Activated CD8-positive, alpha-beta T cell treated with anti-CD3 and anti-CD28 coated beads, Interleukin-2, amount 10 ng/mL, durations not matched to agents 7 days and 5 days (primary cell): ENCODE data around the gene STPG2. TPM values are rescaled to one million over a fixed set of nuclear protein-coding genes. Genes with fewer than 3 reads are reported as not detected.

ENCODE experiments used
- ATAC-seq: fragments of 150-1000 bp; cut with Tn5 transposase; one replicate; pipeline ENCODE4 v1.10.0; 2021; ENCODE audit warnings: moderate library complexity
- CTCF ChIA-PET: fragments of 350-600 bp; sonication (Branson Sonifier 250); formaldehyde crosslinking; loops from one replicate; lab custom pipeline; 2021; ENCODE audit warnings: antibody characterized with exemption; lab: Charles Lee
- POLR2A ChIA-PET: fragments of 350-600 bp; sonication (Branson Sonifier 250); formaldehyde crosslinking; loops from one replicate; lab custom pipeline; 2021; ENCODE audit warnings: antibody characterized with exemption; lab: Charles Lee
- DNase-seq: peaks from one replicate; pipeline ENCODE4 v3.0.0-alpha.2; 2020
- H3K27ac Mint-ChIP-seq: one replicate; pipeline ENCODE4 v1.8.0; 2021; ENCODE audit warnings: mild to moderate bottlenecking, mixed read lengths
- H3K27me3 Mint-ChIP-seq: one replicate; pipeline ENCODE4 v1.8.0; 2021; ENCODE audit warnings: low read depth, mixed read lengths
- H3K36me3 Mint-ChIP-seq: one replicate; pipeline ENCODE4 v1.8.0; 2021; ENCODE audit warnings: low read depth, mixed read lengths
- H3K4me1 Mint-ChIP-seq: one replicate; pipeline ENCODE4 v1.8.0; 2021; ENCODE audit warnings: low read depth, mixed read lengths
- H3K4me3 Mint-ChIP-seq: one replicate; pipeline ENCODE4 v1.8.0; 2021; ENCODE audit warnings: mild to moderate bottlenecking, mixed read lengths
- H3K9me3 Mint-ChIP-seq: one replicate; pipeline ENCODE4 v1.8.0; 2022; ENCODE audit warnings: mixed read lengths; ENCODE audit not compliant: insufficient read depth
- total RNA-seq, 2 experiments: library from RNA; stranded (reverse); gene quantifications; one replicate each; pipeline ENCODE4 v1.2.3, GENCODE V29; 2021

Gene STPG2
- total RNA-seq, 2 experiments from 2014 or later = not detected

DNA sequence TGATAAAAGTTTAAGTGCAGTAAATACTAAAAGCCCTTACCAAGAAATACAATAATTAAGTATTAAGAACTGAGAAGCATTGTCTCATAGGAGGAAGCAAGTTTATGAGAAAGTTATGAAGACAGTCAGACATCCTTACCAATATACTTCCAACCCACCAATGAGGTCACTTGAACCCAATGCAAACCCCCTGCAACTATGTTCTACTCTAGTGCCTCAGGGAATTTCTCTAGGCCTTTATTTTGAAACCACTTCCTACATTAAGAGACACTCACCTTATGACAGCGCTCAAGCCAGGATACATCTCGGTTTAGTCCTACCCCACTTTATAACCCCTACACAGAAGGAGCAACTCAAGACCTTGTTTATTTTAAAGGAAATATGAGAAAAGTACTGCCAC lies 61.3 kb downstream of the STPG2 start:
- DNase-seq (no peak), ATAC-seq (no peak)
- CTCF ChIA-PET = interaction anchor here (0.8 kb wide), 1 partner anchor 11 kb away, joined by 3 read pairs; no protein-coding TSS in a partner anchor
- no peaks in the 10 kb centered on the region for H3K9me3 Mint-ChIP-seq
- H3K27me3 Mint-ChIP-seq = peaks cover 2% of the 10 kb centered on the region
- H3K27ac Mint-ChIP-seq = no peak overlapping the region
- POLR2A ChIA-PET = no interaction called here
- H3K4me1 Mint-ChIP-seq = no peaks in the 10 kb centered on the region
- H3K4me3 Mint-ChIP-seq = no peak overlapping the region
- no peaks in the 10 kb centered on the region for H3K36me3 Mint-ChIP-seq

DNA sequence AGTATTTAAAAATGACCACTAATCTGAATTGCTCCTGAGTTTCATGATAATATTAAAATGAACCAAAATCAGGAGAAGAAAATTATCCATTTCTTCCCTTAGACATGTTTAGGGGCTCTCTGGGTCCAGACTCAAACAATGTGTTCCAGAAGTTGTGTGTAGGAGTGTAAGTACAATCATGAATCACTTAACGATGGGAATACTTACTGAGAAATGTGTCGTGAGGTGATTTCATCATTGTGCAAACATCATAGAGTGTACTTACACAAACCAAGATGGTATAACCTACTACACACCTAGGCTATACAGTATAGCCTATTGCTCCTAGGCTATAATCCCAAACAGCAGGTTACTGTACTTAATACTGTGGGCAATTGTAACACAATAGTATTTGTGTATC lies 74.8 kb downstream of the STPG2 start:
- H3K4me3 Mint-ChIP-seq = no peak overlapping the region
- CTCF ChIA-PET = no interaction called here
- DNase-seq = no peak
- H3K4me1 Mint-ChIP-seq = no peaks in the 10 kb centered on the region
- H3K27ac Mint-ChIP-seq = no peak overlapping the region
- no peaks in the 10 kb centered on the region for H3K9me3 Mint-ChIP-seq
- no peaks in the 10 kb centered on the region for H3K36me3 Mint-ChIP-seq
- POLR2A ChIA-PET = no interaction called here
- H3K27me3 Mint-ChIP-seq = no peaks in the 10 kb centered on the region
- ATAC-seq = no peak

DNA sequence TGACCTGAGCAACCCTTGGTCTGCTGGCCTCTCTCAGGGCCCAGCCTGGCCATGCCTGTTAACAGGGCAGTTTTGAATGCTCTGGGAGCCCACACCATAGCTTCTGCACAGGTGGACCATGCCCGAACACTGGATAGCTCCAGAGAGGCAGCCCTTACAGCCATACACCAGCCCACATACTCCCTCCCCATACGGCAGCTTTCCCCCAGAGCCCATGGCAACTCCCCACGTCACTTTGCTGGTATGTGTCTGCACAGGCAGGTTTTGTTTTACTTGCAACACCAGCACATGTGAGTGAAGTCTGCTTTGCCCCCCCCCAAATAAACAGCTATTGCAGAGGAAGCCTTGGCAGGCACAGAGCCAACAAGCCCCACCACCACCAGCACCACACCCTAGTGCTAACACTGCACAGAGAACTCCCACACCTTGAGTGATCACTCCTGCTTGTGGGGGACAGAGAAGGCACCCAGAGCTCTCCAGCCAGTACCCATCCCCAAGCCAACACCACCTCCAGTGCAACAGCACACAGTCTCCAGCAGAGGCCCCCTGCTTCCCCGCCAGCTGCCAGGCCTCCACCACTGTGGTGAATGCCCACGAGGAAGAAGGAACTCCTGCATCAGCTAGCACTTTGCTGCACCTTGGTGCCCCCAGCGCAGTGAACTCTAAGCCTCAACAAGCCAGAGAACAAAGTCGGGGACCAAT lies 87.3 kb downstream of the STPG2 start:
- CTCF ChIA-PET = no interaction called here

DNA sequence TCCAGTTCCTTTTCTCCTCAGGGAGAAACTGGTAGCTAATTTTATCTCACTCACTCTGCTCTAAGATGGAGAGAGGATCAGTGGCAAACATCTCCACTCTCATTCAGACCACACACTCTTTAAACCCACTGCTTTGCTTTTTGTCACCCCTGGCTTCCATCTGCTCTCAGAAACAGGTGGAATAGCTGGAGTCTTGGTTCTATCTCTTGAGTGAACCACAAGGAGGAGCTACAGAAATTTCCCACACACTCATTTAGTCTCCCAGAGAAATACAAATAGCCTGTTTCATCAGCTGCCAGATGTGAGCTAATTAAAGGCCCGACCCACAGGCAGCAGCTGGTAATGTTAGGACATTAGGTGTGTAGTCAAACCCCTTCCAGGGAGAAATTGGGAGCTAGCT lies 96.6 kb downstream of the STPG2 start:
- POLR2A ChIA-PET = no interaction called here
- ATAC-seq = no peak
- no peaks in the 10 kb centered on the region for H3K4me1 Mint-ChIP-seq
- no peak overlapping the region for H3K27ac Mint-ChIP-seq
- no peaks in the 10 kb centered on the region for H3K9me3 Mint-ChIP-seq
- no peaks in the 10 kb centered on the region for H3K27me3 Mint-ChIP-seq
- no peak for DNase-seq
- H3K4me3 Mint-ChIP-seq = no peak overlapping the region
- H3K36me3 Mint-ChIP-seq = no peaks in the 10 kb centered on the region
- CTCF ChIA-PET = no interaction called here

More for the DNA sequence above, 87.3 kb downstream of the STPG2 start:
- no peaks in the 10 kb centered on the region for H3K4me1 Mint-ChIP-seq
- POLR2A ChIA-PET = no interaction called here
- DNase-seq (no peak), ATAC-seq (no peak)
- no peak overlapping the region for H3K4me3 Mint-ChIP-seq
- H3K36me3 Mint-ChIP-seq = no peaks in the 10 kb centered on the region
- no peaks in the 10 kb centered on the region for H3K27me3 Mint-ChIP-seq
- H3K9me3 Mint-ChIP-seq = no peaks in the 10 kb centered on the region
- H3K27ac Mint-ChIP-seq = no peak overlapping the region

DNA sequence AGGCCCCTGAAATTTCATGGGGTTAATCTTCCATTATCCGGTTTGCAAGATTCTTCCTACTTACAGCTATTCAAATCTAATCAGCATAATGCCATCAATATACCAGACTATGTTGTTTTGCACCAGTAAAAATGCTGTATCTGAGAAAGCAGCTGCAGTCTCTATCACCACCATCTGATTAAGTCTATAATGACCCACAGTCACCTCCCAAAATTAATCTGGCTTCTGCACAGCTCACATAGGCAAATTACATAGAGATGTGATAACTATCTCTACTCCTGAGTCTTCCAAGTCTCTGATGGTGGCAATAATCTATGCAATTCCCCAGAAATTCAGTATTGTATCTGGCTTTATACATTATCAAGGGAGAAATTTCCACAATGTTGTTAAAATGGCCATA lies 113.2 kb downstream of the STPG2 start:
- H3K9me3 Mint-ChIP-seq = peaks cover 5% of the 10 kb centered on the region
- CTCF ChIA-PET = no interaction called here
- DNase-seq = no peak
- H3K27me3 Mint-ChIP-seq = no peaks in the 10 kb centered on the region
- H3K4me3 Mint-ChIP-seq = no peak overlapping the region
- POLR2A ChIA-PET = no interaction called here
- H3K27ac Mint-ChIP-seq = no peak overlapping the region
- H3K36me3 Mint-ChIP-seq = no peaks in the 10 kb centered on the region
- no peaks in the 10 kb centered on the region for H3K4me1 Mint-ChIP-seq
- ATAC-seq = no peak

DNA sequence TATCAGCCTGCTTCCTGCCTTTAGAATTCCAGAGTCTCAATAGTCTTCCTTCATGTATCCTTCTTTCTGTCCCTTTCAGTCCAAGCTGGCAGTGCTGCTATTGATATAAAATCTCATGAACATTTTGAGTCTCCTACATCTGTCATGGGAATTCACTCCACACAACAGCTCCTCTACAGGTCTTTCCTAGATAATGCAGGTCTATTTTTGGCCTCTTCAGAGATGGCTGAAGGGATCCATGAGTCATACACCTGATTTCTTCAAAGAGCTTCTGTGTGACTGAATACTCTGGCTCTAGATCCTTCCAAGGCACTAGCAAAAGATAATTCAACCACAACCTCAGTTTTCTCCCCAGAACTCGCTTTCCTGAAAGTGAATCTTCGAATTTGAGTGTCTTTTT lies 115.4 kb downstream of the STPG2 start:
- H3K4me3 Mint-ChIP-seq = no peak overlapping the region
- DNase-seq (no peak), ATAC-seq (no peak)
- CTCF ChIA-PET = no interaction called here
- no peak overlapping the region for H3K27ac Mint-ChIP-seq
- POLR2A ChIA-PET = no interaction called here
- H3K9me3 Mint-ChIP-seq = peaks cover 12% of the 10 kb centered on the region
- no peaks in the 10 kb centered on the region for H3K27me3 Mint-ChIP-seq
- no peaks in the 10 kb centered on the region for H3K36me3 Mint-ChIP-seq
- no peaks in the 10 kb centered on the region for H3K4me1 Mint-ChIP-seq

DNA sequence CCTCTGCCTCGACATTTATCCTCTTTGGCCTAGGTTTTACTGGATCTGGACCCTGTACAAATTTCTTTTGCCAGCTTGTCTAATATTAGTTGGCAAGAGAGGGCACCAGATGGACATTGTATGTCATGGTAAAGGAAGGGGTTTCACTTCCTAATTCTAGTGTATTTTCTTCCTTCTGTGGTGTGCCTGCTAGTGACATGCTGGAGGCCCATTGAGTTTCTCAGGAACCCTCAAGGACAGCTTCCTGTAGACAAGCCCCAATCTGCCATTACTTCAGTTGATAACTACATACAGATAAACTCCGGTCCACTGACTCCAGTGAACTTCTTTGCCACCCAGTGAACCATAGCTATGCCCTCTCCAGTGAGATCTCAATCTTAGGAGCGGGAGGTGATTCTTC lies 116.9 kb downstream of the STPG2 start:
- CTCF ChIA-PET = no interaction called here
- Mint-ChIP-seq H3K36me3 (no peaks in the 10 kb centered on the region), H3K9me3 (peaks cover 7% of the 10 kb centered on the region), H3K27me3 (no peaks in the 10 kb centered on the region), H3K4me1 (no peaks in the 10 kb centered on the region), H3K4me3 (no peak overlapping the region), H3K27ac (no peak overlapping the region)
- DNase-seq (no peak), ATAC-seq (no peak)
- POLR2A ChIA-PET = no interaction called here

DNA sequence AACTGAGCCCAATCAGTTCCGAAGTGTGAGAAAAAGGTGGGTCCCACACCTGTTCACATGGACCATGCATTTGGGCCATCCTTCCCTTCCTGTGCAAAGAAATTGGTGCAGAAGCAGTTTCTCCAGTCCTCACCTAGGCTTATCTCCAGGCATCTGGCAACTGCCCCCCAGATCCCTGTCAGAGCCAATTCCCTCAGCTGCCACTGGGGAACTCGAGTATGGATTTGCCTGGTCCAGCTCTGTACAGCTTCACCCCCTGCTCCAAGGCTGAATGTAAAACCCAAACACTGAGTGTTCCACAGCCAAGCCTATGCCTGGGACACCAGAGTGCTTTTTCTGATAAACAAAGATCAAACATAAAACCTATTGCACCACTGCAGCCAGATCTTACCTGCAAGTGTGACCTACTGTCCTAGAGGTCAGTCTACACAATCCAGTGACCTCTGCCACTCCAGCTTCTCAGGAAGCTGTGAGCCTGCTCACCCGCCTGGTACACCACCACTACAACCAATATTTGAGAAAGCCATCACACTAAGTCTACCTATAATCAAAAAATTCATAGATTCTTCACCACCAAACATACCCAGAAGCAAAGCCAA lies 136.4 kb downstream of the STPG2 start:
- Mint-ChIP-seq H3K36me3 (no peaks in the 10 kb centered on the region), H3K4me1 (no peaks in the 10 kb centered on the region), H3K27ac (no peak overlapping the region), H3K27me3 (no peaks in the 10 kb centered on the region), H3K9me3 (peaks cover 4% of the 10 kb centered on the region), H3K4me3 (no peak overlapping the region)
- no peak for DNase-seq
- ATAC-seq = no peak
- ChIA-PET POLR2A (no interaction called here), CTCF (no interaction called here)

DNA sequence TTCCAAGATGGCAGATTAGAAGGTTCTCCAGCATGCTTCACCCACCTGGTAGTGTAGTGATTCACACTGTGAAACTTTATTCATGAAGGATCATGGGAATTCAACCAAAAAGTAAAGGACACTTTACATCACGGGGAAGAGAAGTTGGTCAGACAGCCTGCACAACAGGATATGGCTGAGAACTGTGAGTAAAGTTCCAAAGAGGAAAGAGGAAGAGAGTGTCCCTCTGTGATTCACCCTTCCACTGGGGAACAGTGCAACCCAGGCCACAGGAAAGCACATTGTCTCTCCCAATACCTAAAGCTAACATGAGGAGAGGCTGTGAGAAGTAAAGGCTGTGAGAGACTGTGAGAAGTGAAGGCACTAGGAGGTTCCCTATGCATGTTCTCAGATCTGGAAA lies 137.2 kb downstream of the STPG2 start:
- CTCF ChIA-PET = no interaction called here
- Mint-ChIP-seq H3K4me3 (no peak overlapping the region), H3K27ac (no peak overlapping the region), H3K9me3 (peaks cover 4% of the 10 kb centered on the region), H3K27me3 (no peaks in the 10 kb centered on the region), H3K4me1 (no peaks in the 10 kb centered on the region), H3K36me3 (no peaks in the 10 kb centered on the region)
- POLR2A ChIA-PET = no interaction called here
- no peak for DNase-seq
- ATAC-seq = no peak

DNA sequence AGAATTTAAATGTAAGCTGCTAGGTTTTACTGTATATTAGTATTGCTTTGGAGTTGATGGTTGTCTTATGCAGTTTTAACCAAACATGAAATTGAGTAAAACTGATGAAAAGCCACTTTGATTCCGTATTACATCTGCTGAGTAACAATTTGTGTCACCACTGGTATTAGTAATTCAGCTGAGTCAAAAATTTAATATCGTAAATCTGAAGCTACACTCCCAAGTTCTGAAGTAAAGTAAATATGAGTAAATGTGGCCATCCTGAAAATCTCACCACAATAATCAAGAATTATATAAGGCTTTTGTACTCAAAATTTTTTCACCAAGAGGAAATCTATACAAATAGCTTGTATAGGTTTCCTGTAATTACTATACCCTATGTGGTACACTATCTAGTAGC lies 142.3 kb downstream of the STPG2 start:
- no peak overlapping the region for H3K4me3 Mint-ChIP-seq
- DNase-seq (no peak), ATAC-seq (no peak)
- no peaks in the 10 kb centered on the region for H3K27me3 Mint-ChIP-seq
- H3K27ac Mint-ChIP-seq = no peak overlapping the region
- H3K4me1 Mint-ChIP-seq = no peaks in the 10 kb centered on the region
- H3K9me3 Mint-ChIP-seq = no peaks in the 10 kb centered on the region
- no peaks in the 10 kb centered on the region for H3K36me3 Mint-ChIP-seq
- ChIA-PET POLR2A (no interaction called here), CTCF (no interaction called here)

DNA sequence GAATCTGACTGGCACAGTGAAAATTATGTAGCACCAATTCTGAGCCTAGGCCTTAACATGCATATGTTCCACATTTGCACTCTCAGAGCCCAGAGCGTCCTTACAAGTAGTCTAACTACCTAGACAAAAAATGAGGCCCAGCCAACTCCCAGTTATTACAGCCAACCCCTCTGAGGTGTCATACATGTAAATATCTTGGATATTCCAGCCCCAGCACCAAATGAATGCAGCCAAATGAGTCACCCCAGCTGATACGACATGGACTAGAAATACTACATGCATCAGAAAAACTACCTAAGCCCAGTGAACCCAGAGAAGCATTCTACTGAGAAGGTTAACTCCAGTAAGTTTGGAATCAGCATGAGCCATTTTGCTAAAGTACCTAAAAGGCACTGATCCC lies 145.1 kb downstream of the STPG2 start:
- H3K36me3 Mint-ChIP-seq = no peaks in the 10 kb centered on the region
- peaks cover 12% of the 10 kb centered on the region for H3K9me3 Mint-ChIP-seq
- H3K27ac Mint-ChIP-seq = no peak overlapping the region
- H3K4me1 Mint-ChIP-seq = no peaks in the 10 kb centered on the region
- no peaks in the 10 kb centered on the region for H3K27me3 Mint-ChIP-seq
- no peak overlapping the region for H3K4me3 Mint-ChIP-seq
- ChIA-PET POLR2A (no interaction called here), CTCF (no interaction called here)
- ATAC-seq (no peak), DNase-seq (no peak)

DNA sequence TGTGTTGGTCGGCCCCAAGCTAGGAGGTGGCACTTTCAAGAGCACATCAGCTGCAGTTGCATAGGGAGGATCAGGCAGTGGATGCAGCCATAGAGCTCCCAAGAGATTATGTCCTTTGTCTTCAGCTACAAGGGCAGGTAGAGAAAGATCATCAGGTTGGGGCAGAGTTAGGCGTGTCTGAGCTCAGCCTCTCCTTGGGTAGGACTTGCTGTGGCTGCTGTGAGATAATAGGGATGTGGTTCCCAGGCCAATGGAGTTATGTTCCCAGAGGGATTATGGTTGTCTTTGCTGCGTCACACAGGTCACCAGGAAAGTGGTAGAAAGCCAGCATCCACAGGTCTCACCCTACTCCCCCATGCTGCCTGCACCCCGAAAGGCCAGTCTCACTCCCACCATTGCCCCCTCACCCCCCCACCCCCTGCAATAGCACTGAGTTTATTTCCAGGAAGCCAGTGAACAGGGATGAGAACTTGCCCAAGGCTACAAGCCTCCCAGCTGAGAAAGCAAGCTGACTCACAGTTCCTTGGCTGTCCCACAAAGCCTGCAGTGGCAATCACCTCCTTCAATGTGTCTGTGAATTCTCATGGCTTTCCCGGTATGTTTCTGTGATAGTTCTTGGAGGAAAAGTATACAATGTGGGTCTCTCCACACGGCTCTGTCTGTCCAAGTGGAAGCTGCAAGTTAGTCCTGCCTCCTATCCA lies 148.4 kb downstream of the STPG2 start:
- Mint-ChIP-seq H3K27me3 (no peaks in the 10 kb centered on the region), H3K4me1 (no peaks in the 10 kb centered on the region), H3K36me3 (no peaks in the 10 kb centered on the region), H3K27ac (no peak overlapping the region), H3K9me3 (peaks cover 14% of the 10 kb centered on the region), H3K4me3 (no peak overlapping the region)
- ChIA-PET POLR2A (no interaction called here), CTCF (no interaction called here)
- no peak for DNase-seq
- ATAC-seq = no peak
